GM19238 (cell line): ENCODE data around the gene RPL3.

Source experiments
- DNase-seq: peaks from one replicate; pipeline ENCODE4 v3.0.0; 2011; ENCODE audit warnings: low spot score; ENCODE audit not compliant: insufficient read length

RPL3 gene

DNA sequence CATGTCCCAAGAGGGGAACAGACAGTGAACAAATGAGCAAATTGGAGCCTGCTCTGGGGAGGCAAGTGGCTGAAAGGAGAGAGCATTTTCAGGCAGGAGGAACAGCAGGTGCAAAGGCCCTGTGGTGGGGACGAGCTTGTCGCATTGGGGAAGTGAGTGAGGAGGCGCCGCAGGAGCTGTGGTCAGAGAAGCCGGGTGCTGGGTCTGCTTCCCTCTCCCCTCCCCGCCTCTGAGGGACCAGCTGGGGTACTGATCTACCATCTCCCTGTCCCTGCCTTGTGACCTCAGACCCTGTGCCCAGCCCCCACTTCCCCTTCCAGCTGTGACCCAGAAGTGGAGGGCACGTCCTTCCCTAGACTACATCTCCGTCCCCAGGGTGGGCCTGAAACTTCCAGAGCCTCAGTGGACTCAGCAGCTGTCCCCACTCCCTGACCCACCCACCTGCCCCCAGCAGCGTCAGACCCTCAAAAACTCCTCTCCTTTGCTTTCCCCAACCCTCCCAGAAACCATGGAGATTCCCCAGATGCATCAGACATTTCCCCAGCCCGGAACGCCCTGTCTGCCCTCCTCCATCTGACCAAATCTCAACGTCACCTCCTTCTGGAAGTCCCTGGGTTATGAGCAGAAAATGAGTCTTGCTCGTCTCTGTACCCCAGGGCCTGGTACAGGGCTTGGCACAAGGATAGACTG lies 54.9 kb downstream of the RPL3 start:
- DNase-seq: no peak

DNA sequence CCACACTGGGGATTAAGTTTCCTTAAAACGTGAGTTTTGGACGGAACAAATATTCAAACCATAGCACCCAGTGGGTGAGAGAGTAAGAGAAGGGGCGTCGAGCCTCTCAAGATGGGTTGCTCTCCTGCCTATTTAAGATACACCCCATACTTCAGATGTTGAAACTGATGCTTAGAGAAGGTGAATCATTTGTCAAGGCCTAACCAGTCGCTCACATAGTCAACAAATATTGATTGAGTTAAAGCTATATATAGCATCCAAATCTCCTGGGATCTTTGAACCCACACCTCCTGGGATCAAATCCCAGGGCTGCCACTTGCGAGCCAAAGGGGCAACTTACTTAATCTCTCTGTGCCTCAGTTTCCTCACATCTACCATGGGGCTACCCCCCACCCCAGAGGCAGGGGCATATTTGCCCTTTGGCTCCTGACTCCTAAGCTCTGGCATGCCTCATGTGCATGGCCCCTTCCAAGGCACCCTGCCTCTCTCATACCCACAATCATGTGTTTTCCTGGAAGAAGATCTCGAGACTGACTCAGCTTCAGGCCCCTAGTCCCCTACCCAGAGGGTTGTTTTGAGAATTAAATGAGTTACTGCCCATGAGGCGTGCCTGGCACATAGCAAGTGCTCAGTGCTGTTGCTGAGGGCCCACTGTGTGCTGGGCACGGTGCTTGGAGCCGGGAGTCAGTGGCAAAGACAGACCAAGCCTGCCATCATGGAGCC lies 55.6 kb downstream of the RPL3 start:
- DNase-seq: no peak
